Mucosa of rectum (tissue), 2 donors: ENCODE results near the gene GRB10.

Experiments used
- H3K27ac ChIP-seq, 2 donors: one replicate each; pipeline ENCODE4 v1.7.0; 2013; ENCODE audit warnings: inconsistent platforms in 2 of 2, low read depth in 2 of 2, low read length in 2 of 2
- H3K27me3 ChIP-seq, 2 donors: one replicate each; pipeline ENCODE4 v1.7.0; 2013; ENCODE audit warnings: low read length in 2 of 2; ENCODE audit not compliant: control insufficient read depth in 2 of 2, insufficient read depth in 2 of 2
- H3K36me3 ChIP-seq, 2 donors: one replicate each; pipeline ENCODE4 v1.7.0; 2013; ENCODE audit warnings: low read length in 2 of 2; ENCODE audit not compliant: control insufficient read depth in 2 of 2, insufficient read depth in 2 of 2
- H3K4me1 ChIP-seq, 2 donors: one replicate each; pipeline ENCODE4 v1.7.0; 2013; ENCODE audit warnings: low read length in 2 of 2, mild to moderate bottlenecking in 1 of 2; ENCODE audit not compliant: control insufficient read depth in 2 of 2, insufficient read depth in 2 of 2
- H3K4me3 ChIP-seq, 2 donors: one replicate each; pipeline ENCODE4 v1.7.0; 2013; ENCODE audit warnings: low read length in 2 of 2
- H3K9ac ChIP-seq, 2 donors: one replicate each; pipeline ENCODE4 v1.7.0; 2013; ENCODE audit warnings: low read length in 2 of 2, low read depth in 1 of 2, mild to moderate bottlenecking in 1 of 2
- H3K9me3 ChIP-seq, 2 donors: one replicate each; pipeline ENCODE4 v1.7.0; 2013; ENCODE audit warnings: low read length in 2 of 2; ENCODE audit not compliant: control insufficient read depth in 2 of 2
- donor health status: healthy.
- donor health status: Normal muscosa, but diverticular disease.

The GRB10 gene

GRCh38 chr7:50621973-50622490 lies 160.7 kb downstream of the GRB10 start:
- no peaks in the 10 kb centered on the region for H3K4me1 ChIP-seq
- no peak overlapping the region for H3K27ac ChIP-seq
- no peaks in the 10 kb centered on the region for H3K36me3 ChIP-seq
- H3K9me3 ChIP-seq: no peaks in the 10 kb centered on the region
- H3K9ac ChIP-seq: no peak overlapping the region
- H3K27me3 ChIP-seq: no peaks in the 10 kb centered on the region
- no peak overlapping the region for H3K4me3 ChIP-seq

- no peak overlapping the region for H3K27ac ChIP-seq
- H3K4me1 ChIP-seq: no peaks in the 10 kb centered on the region
- H3K36me3 ChIP-seq: no peaks in the 10 kb centered on the region
Measured at GRCh38 chr7:50621206-50621605, 161.5 kb downstream of the GRB10 start.

GRCh38 chr7:50620433-50620832 lies 162.3 kb downstream of the GRB10 start:
- Histone ChIP-seq H3K9me3 (no peaks in the 10 kb centered on the region), H3K9ac (no peak overlapping the region), H3K36me3 (no peaks in the 10 kb centered on the region), H3K27ac (no peak overlapping the region), H3K27me3 (no peaks in the 10 kb centered on the region), H3K4me1 (peaks cover 3 to 4% of the 10 kb centered on the region in 2 donors), H3K4me3 (no peak overlapping the region)

More at GRCh38 chr7:50621206-50621605, 161.5 kb downstream of the GRB10 start:
- Histone ChIP-seq H3K9me3 (no peaks in the 10 kb centered on the region), H3K4me3 (no peak overlapping the region), H3K9ac (no peak overlapping the region), H3K27me3 (no peaks in the 10 kb centered on the region)

DNA sequence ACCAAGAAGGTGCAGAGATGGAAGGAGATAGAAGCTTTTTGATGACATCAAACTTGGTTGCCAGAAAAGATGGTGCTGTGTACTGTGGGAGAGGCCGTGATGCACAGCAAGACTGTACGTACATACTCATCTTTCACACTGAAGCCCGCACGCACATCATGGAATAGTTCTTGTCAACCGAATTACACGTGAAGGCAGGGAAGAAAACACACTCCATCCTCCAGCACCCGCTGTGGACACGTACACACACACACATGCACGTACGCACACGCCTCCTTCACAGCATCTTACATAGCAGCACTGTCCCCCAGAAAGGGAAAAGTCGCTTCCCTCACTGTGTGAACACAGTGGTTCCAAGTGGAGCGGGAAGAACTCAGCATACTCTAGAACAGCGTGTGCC lies 163.0 kb downstream of the GRB10 start:
- Histone ChIP-seq H3K27me3 (no peaks in the 10 kb centered on the region), H3K9ac (no peak overlapping the region), H3K9me3 (no peaks in the 10 kb centered on the region), H3K4me1 (peaks cover 8 to 11% of the 10 kb centered on the region in 2 donors), H3K36me3 (no peaks in the 10 kb centered on the region), H3K4me3 (no peak overlapping the region), H3K27ac (no peak overlapping the region)

- Histone ChIP-seq H3K27me3 (no peaks in the 10 kb centered on the region), H3K9me3 (no peaks in the 10 kb centered on the region), H3K4me3 (no peak overlapping the region), H3K4me1 (peaks cover 15 to 20% of the 10 kb centered on the region in 2 donors), H3K27ac (no peak overlapping the region), H3K9ac (no peak overlapping the region), H3K36me3 (peaks cover 2 to 4% of the 10 kb centered on the region in 2 donors)
Measured at GRCh38 chr7:50618281-50618680, 164.4 kb downstream of the GRB10 start.

- Histone ChIP-seq H3K4me1 (peaks cover 15 to 20% of the 10 kb centered on the region in 2 donors), H3K27me3 (no peaks in the 10 kb centered on the region), H3K9ac (no peak overlapping the region), H3K4me3 (no peak overlapping the region), H3K27ac (peak overlapping the region; percentile 37 to 56), H3K36me3 (peaks cover 2 to 4% of the 10 kb centered on the region in 2 donors), H3K9me3 (no peaks in the 10 kb centered on the region)
Measured at GRCh38 chr7:50615519-50616080, 167.1 kb downstream of the GRB10 start.

GRCh38 chr7:50614721-50615518 lies 167.8 kb downstream of the GRB10 start:
- no peaks in the 10 kb centered on the region for H3K27me3 ChIP-seq
- peak overlapping the region in 1 of 2 donors; percentile 27 for H3K9ac ChIP-seq
- H3K9me3 ChIP-seq: no peaks in the 10 kb centered on the region
- peaks cover 15 to 20% of the 10 kb centered on the region in 2 donors for H3K4me1 ChIP-seq
- peak overlapping the region; percentile 49 to 50 for H3K4me3 ChIP-seq
- H3K36me3 ChIP-seq: peaks cover 2 to 6% of the 10 kb centered on the region in 2 donors
- peak overlapping the region; percentile 56 to 58 for H3K27ac ChIP-seq

GRCh38 chr7:50613473-50613872 lies 169.2 kb downstream of the GRB10 start:
- no peaks in the 10 kb centered on the region for H3K9me3 ChIP-seq
- no peak overlapping the region for H3K4me3 ChIP-seq
- H3K9ac ChIP-seq: no peak overlapping the region
- no peaks in the 10 kb centered on the region for H3K27me3 ChIP-seq
- H3K27ac ChIP-seq: no peak overlapping the region
- H3K4me1 ChIP-seq: peaks cover 15 to 20% of the 10 kb centered on the region in 2 donors
- H3K36me3 ChIP-seq: peaks cover 2 to 6% of the 10 kb centered on the region in 2 donors

GRCh38 chr7:50612704-50613103 lies 170.0 kb downstream of the GRB10 start:
- Histone ChIP-seq H3K36me3 (peaks cover 2 to 6% of the 10 kb centered on the region in 2 donors), H3K4me3 (no peak overlapping the region), H3K27ac (no peak overlapping the region)

GRCh38 chr7:50610521-50611277 lies 172.0 kb downstream of the GRB10 start:
- no peak overlapping the region for H3K4me3 ChIP-seq
- peaks cover 6 to 8% of the 10 kb centered on the region in 2 donors for H3K36me3 ChIP-seq
- H3K27ac ChIP-seq: no peak overlapping the region

More at GRCh38 chr7:50612704-50613103, 170.0 kb downstream of the GRB10 start:
- peaks cover 15 to 20% of the 10 kb centered on the region in 2 donors for H3K4me1 ChIP-seq
- no peak overlapping the region for H3K9ac ChIP-seq
- H3K27me3 ChIP-seq: no peaks in the 10 kb centered on the region
- no peaks in the 10 kb centered on the region for H3K9me3 ChIP-seq

More at GRCh38 chr7:50610521-50611277, 172.0 kb downstream of the GRB10 start:
- H3K27me3 ChIP-seq: no peaks in the 10 kb centered on the region
- H3K9ac ChIP-seq: no peak overlapping the region
- peaks cover 14 to 20% of the 10 kb centered on the region in 2 donors for H3K4me1 ChIP-seq
- no peaks in the 10 kb centered on the region for H3K9me3 ChIP-seq
